Measurements from ENCODE around the gene IFI16. TPM values are rescaled to one million over a fixed set of nuclear protein-coding genes. Genes with fewer than 3 reads are reported as not detected.

IFI16 gene
- total and polyA plus RNA-seq, 10 of the 15 experiments (the other 5 are each of a cell fraction or from before 2014, with no cell fraction given): 120 to 375 (median 188) TPM

DNA sequence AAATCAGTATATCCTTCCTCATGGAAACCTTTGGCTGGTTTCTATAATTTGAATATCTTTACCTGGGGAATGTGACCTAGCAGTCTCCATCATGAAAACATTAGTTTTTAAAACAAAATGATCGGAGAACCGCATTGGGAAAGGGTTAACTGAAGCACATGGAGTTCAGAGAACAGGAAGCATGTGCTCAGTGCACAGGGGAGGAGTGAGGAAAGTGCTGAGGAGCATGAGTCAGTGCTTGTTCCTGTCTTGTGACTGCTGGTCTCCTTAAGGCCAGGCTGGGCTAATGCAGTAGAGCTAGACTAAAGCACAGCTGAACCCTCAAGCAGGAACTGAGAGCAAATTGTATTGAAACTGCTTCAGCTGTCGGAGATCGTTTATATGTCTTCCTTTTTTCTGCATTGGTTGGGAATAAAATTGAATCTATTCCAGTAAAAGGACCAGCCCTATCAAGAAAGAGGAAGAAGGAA, 5.8 kb downstream of the IFI16 start (continued):
- no peak for TF ChIP-seq MTA3 (IDR thresholded peaks at IDR 0.05; ENCODE audit: borderline replicate concordance, low read length)
- TF ChIP-seq, protein P1, sequence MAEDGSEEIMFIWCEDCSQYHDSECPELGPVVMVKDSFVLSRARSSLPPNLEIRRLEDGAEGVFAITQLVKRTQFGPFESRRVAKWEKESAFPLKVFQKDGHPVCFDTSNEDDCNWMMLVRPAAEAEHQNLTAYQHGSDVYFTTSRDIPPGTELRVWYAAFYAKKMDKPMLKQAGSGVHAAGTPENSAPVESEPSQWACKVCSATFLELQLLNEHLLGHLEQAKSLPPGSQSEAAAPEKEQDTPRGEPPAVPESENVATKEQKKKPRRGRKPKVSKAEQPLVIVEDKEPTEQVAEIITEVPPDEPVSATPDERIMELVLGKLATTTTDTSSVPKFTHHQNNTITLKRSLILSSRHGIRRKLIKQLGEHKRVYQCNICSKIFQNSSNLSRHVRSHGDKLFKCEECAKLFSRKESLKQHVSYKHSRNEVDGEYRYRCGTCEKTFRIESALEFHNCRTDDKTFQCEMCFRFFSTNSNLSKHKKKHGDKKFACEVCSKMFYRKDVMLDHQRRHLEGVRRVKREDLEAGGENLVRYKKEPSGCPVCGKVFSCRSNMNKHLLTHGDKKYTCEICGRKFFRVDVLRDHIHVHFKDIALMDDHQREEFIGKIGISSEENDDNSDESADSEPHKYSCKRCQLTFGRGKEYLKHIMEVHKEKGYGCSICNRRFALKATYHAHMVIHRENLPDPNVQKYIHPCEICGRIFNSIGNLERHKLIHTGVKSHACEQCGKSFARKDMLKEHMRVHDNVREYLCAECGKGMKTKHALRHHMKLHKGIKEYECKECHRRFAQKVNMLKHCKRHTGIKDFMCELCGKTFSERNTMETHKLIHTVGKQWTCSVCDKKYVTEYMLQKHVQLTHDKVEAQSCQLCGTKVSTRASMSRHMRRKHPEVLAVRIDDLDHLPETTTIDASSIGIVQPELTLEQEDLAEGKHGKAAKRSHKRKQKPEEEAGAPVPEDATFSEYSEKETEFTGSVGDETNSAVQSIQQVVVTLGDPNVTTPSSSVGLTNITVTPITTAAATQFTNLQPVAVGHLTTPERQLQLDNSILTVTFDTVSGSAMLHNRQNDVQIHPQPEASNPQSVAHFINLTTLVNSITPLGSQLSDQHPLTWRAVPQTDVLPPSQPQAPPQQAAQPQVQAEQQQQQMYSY (CRISPR knock-in tag; IDR thresholded peaks at IDR 0.05): no peak
- TF ChIP-seq CHD4 (IDR thresholded peaks at IDR 0.05): no peak
- TF ChIP-seq SUPT20H (IDR thresholded peaks at IDR 0.05; ENCODE audit: borderline replicate concordance, control insufficient read depth, low read depth, low read length): no peak
- TF ChIP-seq, protein P2, sequence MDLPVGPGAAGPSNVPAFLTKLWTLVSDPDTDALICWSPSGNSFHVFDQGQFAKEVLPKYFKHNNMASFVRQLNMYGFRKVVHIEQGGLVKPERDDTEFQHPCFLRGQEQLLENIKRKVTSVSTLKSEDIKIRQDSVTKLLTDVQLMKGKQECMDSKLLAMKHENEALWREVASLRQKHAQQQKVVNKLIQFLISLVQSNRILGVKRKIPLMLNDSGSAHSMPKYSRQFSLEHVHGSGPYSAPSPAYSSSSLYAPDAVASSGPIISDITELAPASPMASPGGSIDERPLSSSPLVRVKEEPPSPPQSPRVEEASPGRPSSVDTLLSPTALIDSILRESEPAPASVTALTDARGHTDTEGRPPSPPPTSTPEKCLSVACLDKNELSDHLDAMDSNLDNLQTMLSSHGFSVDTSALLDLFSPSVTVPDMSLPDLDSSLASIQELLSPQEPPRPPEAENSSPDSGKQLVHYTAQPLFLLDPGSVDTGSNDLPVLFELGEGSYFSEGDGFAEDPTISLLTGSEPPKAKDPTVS (IDR thresholded peaks at IDR 0.05; ENCODE audit: low read depth, low read length): no peak
- TF ChIP-seq PAX8 (IDR thresholded peaks at IDR 0.05): no peak
- TF ChIP-seq, protein P3, sequence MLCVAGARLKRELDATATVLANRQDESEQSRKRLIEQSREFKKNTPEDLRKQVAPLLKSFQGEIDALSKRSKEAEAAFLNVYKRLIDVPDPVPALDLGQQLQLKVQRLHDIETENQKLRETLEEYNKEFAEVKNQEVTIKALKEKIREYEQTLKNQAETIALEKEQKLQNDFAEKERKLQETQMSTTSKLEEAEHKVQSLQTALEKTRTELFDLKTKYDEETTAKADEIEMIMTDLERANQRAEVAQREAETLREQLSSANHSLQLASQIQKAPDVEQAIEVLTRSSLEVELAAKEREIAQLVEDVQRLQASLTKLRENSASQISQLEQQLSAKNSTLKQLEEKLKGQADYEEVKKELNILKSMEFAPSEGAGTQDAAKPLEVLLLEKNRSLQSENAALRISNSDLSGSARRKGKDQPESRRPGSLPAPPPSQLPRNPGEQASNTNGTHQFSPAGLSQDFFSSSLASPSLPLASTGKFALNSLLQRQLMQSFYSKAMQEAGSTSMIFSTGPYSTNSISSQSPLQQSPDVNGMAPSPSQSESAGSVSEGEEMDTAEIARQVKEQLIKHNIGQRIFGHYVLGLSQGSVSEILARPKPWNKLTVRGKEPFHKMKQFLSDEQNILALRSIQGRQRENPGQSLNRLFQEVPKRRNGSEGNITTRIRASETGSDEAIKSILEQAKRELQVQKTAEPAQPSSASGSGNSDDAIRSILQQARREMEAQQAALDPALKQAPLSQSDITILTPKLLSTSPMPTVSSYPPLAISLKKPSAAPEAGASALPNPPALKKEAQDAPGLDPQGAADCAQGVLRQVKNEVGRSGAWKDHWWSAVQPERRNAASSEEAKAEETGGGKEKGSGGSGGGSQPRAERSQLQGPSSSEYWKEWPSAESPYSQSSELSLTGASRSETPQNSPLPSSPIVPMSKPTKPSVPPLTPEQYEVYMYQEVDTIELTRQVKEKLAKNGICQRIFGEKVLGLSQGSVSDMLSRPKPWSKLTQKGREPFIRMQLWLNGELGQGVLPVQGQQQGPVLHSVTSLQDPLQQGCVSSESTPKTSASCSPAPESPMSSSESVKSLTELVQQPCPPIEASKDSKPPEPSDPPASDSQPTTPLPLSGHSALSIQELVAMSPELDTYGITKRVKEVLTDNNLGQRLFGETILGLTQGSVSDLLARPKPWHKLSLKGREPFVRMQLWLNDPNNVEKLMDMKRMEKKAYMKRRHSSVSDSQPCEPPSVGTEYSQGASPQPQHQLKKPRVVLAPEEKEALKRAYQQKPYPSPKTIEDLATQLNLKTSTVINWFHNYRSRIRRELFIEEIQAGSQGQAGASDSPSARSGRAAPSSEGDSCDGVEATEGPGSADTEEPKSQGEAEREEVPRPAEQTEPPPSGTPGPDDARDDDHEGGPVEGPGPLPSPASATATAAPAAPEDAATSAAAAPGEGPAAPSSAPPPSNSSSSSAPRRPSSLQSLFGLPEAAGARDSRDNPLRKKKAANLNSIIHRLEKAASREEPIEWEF (IDR thresholded peaks at IDR 0.05; ENCODE audit: insufficient replicate concordance, low read depth, low read length): no peak
- 0 out of 2 replicates have a peak, but pooled peaks have one; percentile 49 for TF ChIP-seq TCF3 (IDR thresholded peaks at IDR 0.05; ENCODE audit: borderline replicate concordance, insufficient read depth, low read depth, low read length)
- TF ChIP-seq FOS (IDR thresholded peaks at IDR 0.05; ENCODE audit: borderline replicate concordance, extremely low read depth, insufficient read length): no peak
- no peak for TF ChIP-seq ZNF274 (IDR thresholded peaks at IDR 0.05; ENCODE audit: insufficient read depth, insufficient read length)
- TF ChIP-seq ZNF217 (IDR thresholded peaks at IDR 0.05): no peak
- TF ChIP-seq POU2F2 (IDR thresholded peaks at IDR 0.05; ENCODE audit: borderline replicate concordance, low read depth, low read length): peak; percentile 64; the same call in 1 of the 3 replicates
- peak; percentile 27; the same call in 1 of the 2 replicates for TF ChIP-seq YY1 (IDR thresholded peaks at IDR 0.05; ENCODE audit: low read depth, low read length)
- no peak for TF ChIP-seq SMAD5 (IDR thresholded peaks at IDR 0.05; ENCODE audit: low read depth)
- TF ChIP-seq, protein P4, sequence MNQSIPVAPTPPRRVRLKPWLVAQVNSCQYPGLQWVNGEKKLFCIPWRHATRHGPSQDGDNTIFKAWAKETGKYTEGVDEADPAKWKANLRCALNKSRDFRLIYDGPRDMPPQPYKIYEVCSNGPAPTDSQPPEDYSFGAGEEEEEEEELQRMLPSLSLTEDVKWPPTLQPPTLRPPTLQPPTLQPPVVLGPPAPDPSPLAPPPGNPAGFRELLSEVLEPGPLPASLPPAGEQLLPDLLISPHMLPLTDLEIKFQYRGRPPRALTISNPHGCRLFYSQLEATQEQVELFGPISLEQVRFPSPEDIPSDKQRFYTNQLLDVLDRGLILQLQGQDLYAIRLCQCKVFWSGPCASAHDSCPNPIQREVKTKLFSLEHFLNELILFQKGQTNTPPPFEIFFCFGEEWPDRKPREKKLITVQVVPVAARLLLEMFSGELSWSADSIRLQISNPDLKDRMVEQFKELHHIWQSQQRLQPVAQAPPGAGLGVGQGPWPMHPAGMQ (IDR thresholded peaks at IDR 0.05; ENCODE audit: borderline replicate concordance): no peak
